GM12878 (cell line): ENCODE results near the gene CD99. TPM values are rescaled to one million over a fixed set of nuclear protein-coding genes. Genes with fewer than 3 reads are reported as not detected.
A peak's percentile ranks its signal among the peaks of the same experiment; 100 is the strongest.

ENCODE experiments used
- ATAC-seq: fragments of 200-7000 bp; cut with Tn5 transposase; 3 replicates; pipeline ENCODE4 v1.9.1; 2020; ENCODE audit warnings: mild to moderate bottlenecking, moderate library complexity
- BruUV-seq: library from RNA; stranded (reverse); fragments of 400-500 nt; replicated peaks from 2 replicates; lab custom pipeline; 2021; lab: Mats Ljungman, UMichigan
- CTCF ChIA-PET: fragments of 300-600 bp; sonication (Branson Sonifier 250); formaldehyde crosslinking; extraction: SDS; loops from one replicate; lab custom pipeline; 2021; ENCODE audit warnings: inconsistent platforms; lab: Yijun Ruan, JAX
- POLR2A ChIA-PET: fragments of 350-600 bp; formaldehyde crosslinking; extraction: SDS; loops from one replicate; lab custom pipeline; 2021; ENCODE audit warnings: inconsistent platforms; lab: Charles Lee
- RAD21 ChIA-PET: fragments of 300-600 bp; sonication (Branson Sonifier 250); formaldehyde crosslinking; loops from one replicate; lab custom pipeline; 2023; ENCODE audit warnings: antibody characterized with exemption; ENCODE audit not compliant: unreplicated experiment; lab: Charles Lee
- SMC1A ChIA-PET: fragments of 300-600 bp; sonication (Branson Sonifier 250); formaldehyde crosslinking; loops from one replicate; lab custom pipeline; 2023; ENCODE audit not compliant: unreplicated experiment, uncharacterized antibody; lab: Charles Lee
- DNase-seq: peaks from one replicate; pipeline ENCODE4 v3.0.0-alpha.2; 2011; ENCODE audit warnings: low read depth, low spot score
- FAIRE-seq: peaks from 3 replicates; lab custom pipeline; 2011; peaks lifted over from hg19 to GRCh38; lab: Jason Lieb, UNC
- H2AFZ ChIP-seq: 2 replicates; pipeline ENCODE4 v1.6.0; 2011; ENCODE audit warnings: low read depth, low read length, control low read depth; ENCODE audit not compliant: control insufficient read depth
- H3K27ac ChIP-seq: 2 replicates; pipeline ENCODE4 v1.5.1; 2011; ENCODE audit warnings: control low read depth; ENCODE audit not compliant: control insufficient read depth, insufficient read depth
- H3K27me3 ChIP-seq, 2 experiments: replicated peaks in 1 of 2; 2 replicates each; pipeline versions ENCODE4 v1.6.0 to v1.6.1; 2011; ENCODE audit warnings: low read length in 1 of 2; ENCODE audit not compliant: control insufficient read depth in 2 of 2, insufficient read depth in 2 of 2
- H3K36me3 ChIP-seq, 2 experiments: 2 replicates each; pipeline ENCODE4 v1.5.1; 2011; ENCODE audit warnings: low read length in 1 of 2; ENCODE audit not compliant: control insufficient read depth in 2 of 2, insufficient read depth in 2 of 2
- H3K4me1 ChIP-seq: 2 replicates; pipeline ENCODE4 v1.6.1; 2011; ENCODE audit warnings: mild to moderate bottlenecking, low read length, moderate library complexity, mixed read lengths; ENCODE audit not compliant: control insufficient read depth, insufficient read depth
- H3K4me2 ChIP-seq: 2 replicates; pipeline ENCODE4 v1.6.0; 2011; ENCODE audit warnings: control low read depth; ENCODE audit not compliant: control insufficient read depth, insufficient read depth
- H3K4me3 ChIP-seq: fragments of 200-600 bp; sonication (generic); 2 replicates; pipeline ENCODE4 v1.5.1; 2016
- H3K79me2 ChIP-seq: 2 replicates; pipeline ENCODE4 v1.6.0; 2011; ENCODE audit warnings: low read length; ENCODE audit not compliant: control insufficient read depth, insufficient read depth
- H3K9ac ChIP-seq: 2 replicates; pipeline ENCODE4 v1.8.0; 2011; ENCODE audit warnings: low read length, control low read depth, mixed read lengths; ENCODE audit not compliant: control insufficient read depth, insufficient read depth
- H3K9me3 ChIP-seq: replicated peaks from 3 replicates; pipeline ENCODE4 v1.5.1; 2011; ENCODE audit warnings: mild to moderate bottlenecking, low read length; ENCODE audit not compliant: control insufficient read depth, insufficient read depth
- H4K20me1 ChIP-seq: 2 replicates; pipeline ENCODE4 v1.6.0; 2011; ENCODE audit not compliant: control insufficient read depth, insufficient read depth
- CBFB ChIP-seq: IDR thresholded peaks from 2 replicates; pipeline ENCODE4 v1.6.1; 2016; ENCODE audit warnings: antibody characterized with exemption, low read depth
- EP300 ChIP-seq, 2 experiments: fragments of 150-350 bp in 1 of 2; IDR thresholded peaks; 2 replicates each; pipeline ENCODE4 v1.6.1; 2011 to 2012; ENCODE audit warnings: low read depth in 2 of 2, low read length in 2 of 2, borderline replicate concordance in 1 of 2, improper control_type of control experiment in 1 of 2, inconsistent platforms in 1 of 2; ENCODE audit not compliant: control insufficient read depth in 1 of 2
- ETV6 ChIP-seq, 2 experiments: fragments of 450-650 bp in 1 of 2; IDR thresholded peaks in 1 of 2; conservative IDR thresholded peaks in 1 of 2; 2 replicates each; pipeline ENCODE4 v1.6.1; 2014; ENCODE audit warnings: antibody characterized with exemption in 1 of 2, borderline replicate concordance in 1 of 2, low read depth in 1 of 2, mild to moderate bottlenecking in 1 of 2, moderate library complexity in 1 of 2
- FOXM1 ChIP-seq: IDR thresholded peaks from 2 replicates; pipeline ENCODE4 v1.6.1; 2012; ENCODE audit warnings: low read depth, mild to moderate bottlenecking, inconsistent platforms, low read length, moderate library complexity
- HDAC6 ChIP-seq: fragments of 200-600 bp; sonication (generic); IDR thresholded peaks from one replicate; pipeline ENCODE4 v1.8.0; 2017; ENCODE audit warnings: antibody characterized with exemption; ENCODE audit not compliant: unreplicated experiment
- LARP7 ChIP-seq: fragments of 450-650 bp; IDR thresholded peaks from 2 replicates; pipeline ENCODE4 v1.6.1; 2017; ENCODE audit warnings: mild to moderate bottlenecking
- MEF2B ChIP-seq: fragments of 450-650 bp; IDR thresholded peaks from 2 replicates; pipeline ENCODE4 v1.6.1; 2018; ENCODE audit warnings: mild to moderate bottlenecking, moderate library complexity; ENCODE audit not compliant: partially characterized antibody, poor library complexity, severe bottlenecking
- NFYB ChIP-seq: IDR thresholded peaks from 2 replicates; pipeline ENCODE4 v1.6.1; 2011; ENCODE audit warnings: low read depth, mild to moderate bottlenecking, low read length, improper control_type of control experiment, moderate library complexity; ENCODE audit not compliant: insufficient read depth
- RUNX3 ChIP-seq: IDR thresholded peaks from 2 replicates; pipeline ENCODE4 v1.6.1; 2012; ENCODE audit warnings: low read length, inconsistent platforms
- SMAD5 ChIP-seq: IDR thresholded peaks from 2 replicates; pipeline ENCODE4 v1.6.1; 2016; ENCODE audit warnings: antibody characterized with exemption, low read depth
- SUZ12 ChIP-seq: fragments of 200-600 bp; sonication (generic); IDR thresholded peaks from one replicate; pipeline ENCODE4 v1.6.1; 2018; ENCODE audit warnings: antibody characterized with exemption, mild to moderate bottlenecking; ENCODE audit not compliant: unreplicated experiment
- ZNF274 ChIP-seq: IDR thresholded peaks from one replicate; pipeline ENCODE4 v1.8.0; 2011; ENCODE audit not compliant: insufficient read length, insufficient read depth
- ZNF384 ChIP-seq: IDR thresholded peaks from 2 replicates; pipeline ENCODE4 v1.6.1; 2012; ENCODE audit warnings: low read depth, mild to moderate bottlenecking, low read length, improper control_type of control experiment, borderline replicate concordance
- ZZZ3 ChIP-seq: IDR thresholded peaks from 2 replicates; pipeline ENCODE4 v1.6.1; 2011; ENCODE audit warnings: low read depth; ENCODE audit not compliant: control insufficient read depth, insufficient read length
- WGBS: methylation state at CpG from one replicate; pipeline ENCODE4 v1.1.6; 2016; ENCODE audit warnings: low lambda C conversion rate; ENCODE audit not compliant: insufficient replicate concordance, insufficient coverage; ENCODE audit errors: missing lambda C conversion rate; 5-methylcytosine and 5-hydroxymethylcytosine counted together
- in situ Hi-C: fragments of 300-500 bp; cut with MboI; formaldehyde crosslinking; loops from 9 replicates; pipeline ENCODE4 v1.14.3; 2018; ENCODE audit warnings: mixed read lengths
- intact Hi-C: fragments of 100-400 bp; cut with micrococcal nuclease; formaldehyde crosslinking; loops from one replicate; pipeline ENCODE4 v1.14.2; 2022; ENCODE audit not compliant: unreplicated experiment
- polyA plus RNA-seq, 11 experiments: library from polyadenylated mRNA; depleted of rRNA in 4 of 11; unstranded in 6 of 11; stranded (reverse) in 5 of 11; fragments of >200 nt; fragmentation: Nextera tagmentation in 4 of 11; fragmentation: Illumina TruSeq in 1 of 11; extraction: Ambion mirVana in 4 of 11; extraction: Trizol in 1 of 11; gene quantifications; 1 replicate in 1 of 11; 2 replicates in 10 of 11; pipeline versions ENCODE4 v1.2.1 to v1.2.3, GENCODE V29; 2011 to 2016; ENCODE audit warnings: inconsistent platforms in 2 of 11, missing spikeins in 2 of 11, low read depth in 1 of 11
- total RNA-seq, 4 experiments: library from RNA; depleted of rRNA in 3 of 4; stranded (reverse); fragments of >200 nt in 3 of 4; fragmentation: Illumina TruSeq in 1 of 4; extraction: Trizol in 1 of 4; gene quantifications; 2 replicates each; pipeline versions ENCODE4 v1.2.1 to v1.2.3, GENCODE V29; 2013 to 2021
- TF ChIP-seq, protein P1 (sequence below): IDR thresholded peaks from 2 replicates; pipeline ENCODE4 v1.6.1; 2011; ENCODE audit warnings: mild to moderate bottlenecking, low read depth, low read length, moderate library complexity; ENCODE audit not compliant: insufficient replicate concordance
- TF ChIP-seq, protein P2 (sequence below): fragments of 450-650 bp; IDR thresholded peaks from 2 replicates; pipeline ENCODE4 v1.6.1; 2018; ENCODE audit warnings: mild to moderate bottlenecking, low read depth, moderate library complexity; ENCODE audit not compliant: partially characterized antibody
- TF ChIP-seq, protein P3 (sequence below): fragments of 450-650 bp; IDR thresholded peaks from 2 replicates; pipeline ENCODE4 v1.6.1; 2017; ENCODE audit warnings: borderline replicate concordance

CD99 gene
- total and polyA plus RNA-seq, 10 of the 15 experiments (the other 5 are each of a cell fraction or from before 2014, with no cell fraction given): 24.8 to 242 (median 158) TPM

DNA sequence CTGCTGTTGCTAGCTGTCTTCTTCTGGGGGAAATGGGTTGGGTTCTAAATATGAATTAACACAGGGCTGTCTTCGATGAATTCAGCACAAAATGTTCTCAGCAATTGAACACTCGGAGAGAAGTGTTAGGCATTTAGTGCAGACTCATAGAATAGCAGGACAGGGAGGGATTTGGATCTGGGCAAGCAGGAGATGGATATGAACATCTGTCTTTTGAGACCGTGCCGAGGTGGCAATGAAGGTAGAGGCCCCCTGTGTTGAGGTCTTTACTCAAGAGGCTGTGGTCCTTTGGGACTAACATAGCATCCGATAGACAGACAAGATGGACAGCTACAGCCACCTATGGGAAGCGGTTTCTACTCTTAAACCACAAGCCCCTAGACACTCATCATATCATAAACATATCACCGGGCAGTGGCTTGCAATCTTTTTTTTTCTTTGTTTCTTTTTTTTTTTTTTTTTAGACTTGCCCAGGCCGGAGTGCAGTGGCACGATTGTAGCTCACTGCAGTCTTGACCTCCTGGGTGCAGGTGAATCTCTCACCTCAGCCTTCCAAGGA is 6.7 kb downstream of the CD99 start:
- H3K27ac ChIP-seq: no peak overlapping the region
- ChIA-PET SMC1A (no interaction called here), CTCF (no interaction called here), RAD21 (no interaction called here), POLR2A (no interaction called here)
- peaks cover 33% of the 10 kb centered on the region for H3K4me1 ChIP-seq
- FAIRE-seq (no peak), DNase-seq (peak; percentile 44), ATAC-seq (peak; percentile 60)
- peaks cover 24% of the 10 kb centered on the region for H3K79me2 ChIP-seq
- H3K4me3 ChIP-seq: peak overlapping the region; percentile 17; the same call in 1 of the 2 replicates
- intact Hi-C loops (loop anchor here (10.0 kb wide), 3 partner anchors 173 to 1243 kb away; partner anchors contain the start of gene ASMTL), in situ Hi-C loops (no loop called here)
- H3K27me3 ChIP-seq: no peaks in the 10 kb centered on the region
- no peaks in the 10 kb centered on the region; a peak in 1 of 4 replicates for H3K36me3 ChIP-seq
- H2AFZ ChIP-seq: no peak overlapping the region
- under 1% methylated on average over 7 of the region's 9 CpGs for WGBS
- H3K4me2 ChIP-seq: peak overlapping the region; percentile 80
- no peaks in the 10 kb centered on the region for H3K9me3 ChIP-seq
- H4K20me1 ChIP-seq: no peaks in the 10 kb centered on the region
- H3K9ac ChIP-seq: no peak overlapping the region
- BruUV-seq: no TSS peak
- TF ChIP-seq, protein P1, sequence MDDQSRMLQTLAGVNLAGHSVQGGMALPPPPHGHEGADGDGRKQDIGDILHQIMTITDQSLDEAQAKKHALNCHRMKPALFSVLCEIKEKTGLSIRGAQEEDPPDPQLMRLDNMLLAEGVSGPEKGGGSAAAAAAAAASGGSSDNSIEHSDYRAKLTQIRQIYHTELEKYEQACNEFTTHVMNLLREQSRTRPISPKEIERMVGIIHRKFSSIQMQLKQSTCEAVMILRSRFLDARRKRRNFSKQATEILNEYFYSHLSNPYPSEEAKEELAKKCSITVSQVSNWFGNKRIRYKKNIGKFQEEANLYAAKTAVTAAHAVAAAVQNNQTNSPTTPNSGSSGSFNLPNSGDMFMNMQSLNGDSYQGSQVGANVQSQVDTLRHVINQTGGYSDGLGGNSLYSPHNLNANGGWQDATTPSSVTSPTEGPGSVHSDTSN: peak; percentile 90
- TF ChIP-seq NFYB (peak; percentile 74), RUNX3 (peak; percentile 66), FOXM1 (no peak), SUZ12 (no peak), LARP7 (no peak), ZNF274 (no peak), ZNF384 (peak; percentile 86), ETV6 (conservative IDR thresholded peaks at IDR 0.05 in 1 of 2, IDR thresholded peaks at IDR 0.05 in 1 of 2; ENCODE audit: borderline replicate concordance in 1 of 2, low read depth in 1 of 2) (0 out of 4 replicates have a peak, but pooled peaks of 1 of the 2 experiments have one; percentile 8), ZZZ3 (no peak), CBFB (peak; percentile 40; the same call in 1 of the 2 replicates), HDAC6 (no peak), MEF2B (peak; percentile 30), EP300 (IDR thresholded peaks at IDR 0.05; ENCODE audit: borderline replicate concordance in 1 of 2, control insufficient read depth in 1 of 2, low read depth in 2 of 2, low read length in 2 of 2) (no peak), SMAD5 (no peak)
- TF ChIP-seq, protein P2, sequence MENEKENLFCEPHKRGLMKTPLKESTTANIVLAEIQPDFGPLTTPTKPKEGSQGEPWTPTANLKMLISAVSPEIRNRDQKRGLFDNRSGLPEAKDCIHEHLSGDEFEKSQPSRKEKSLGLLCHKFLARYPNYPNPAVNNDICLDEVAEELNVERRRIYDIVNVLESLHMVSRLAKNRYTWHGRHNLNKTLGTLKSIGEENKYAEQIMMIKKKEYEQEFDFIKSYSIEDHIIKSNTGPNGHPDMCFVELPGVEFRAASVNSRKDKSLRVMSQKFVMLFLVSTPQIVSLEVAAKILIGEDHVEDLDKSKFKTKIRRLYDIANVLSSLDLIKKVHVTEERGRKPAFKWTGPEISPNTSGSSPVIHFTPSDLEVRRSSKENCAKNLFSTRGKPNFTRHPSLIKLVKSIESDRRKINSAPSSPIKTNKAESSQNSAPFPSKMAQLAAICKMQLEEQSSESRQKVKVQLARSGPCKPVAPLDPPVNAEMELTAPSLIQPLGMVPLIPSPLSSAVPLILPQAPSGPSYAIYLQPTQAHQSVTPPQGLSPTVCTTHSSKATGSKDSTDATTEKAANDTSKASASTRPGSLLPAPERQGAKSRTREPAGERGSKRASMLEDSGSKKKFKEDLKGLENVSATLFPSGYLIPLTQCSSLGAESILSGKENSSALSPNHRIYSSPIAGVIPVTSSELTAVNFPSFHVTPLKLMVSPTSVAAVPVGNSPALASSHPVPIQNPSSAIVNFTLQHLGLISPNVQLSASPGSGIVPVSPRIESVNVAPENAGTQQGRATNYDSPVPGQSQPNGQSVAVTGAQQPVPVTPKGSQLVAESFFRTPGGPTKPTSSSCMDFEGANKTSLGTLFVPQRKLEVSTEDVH: no peak
- TF ChIP-seq, protein P3, sequence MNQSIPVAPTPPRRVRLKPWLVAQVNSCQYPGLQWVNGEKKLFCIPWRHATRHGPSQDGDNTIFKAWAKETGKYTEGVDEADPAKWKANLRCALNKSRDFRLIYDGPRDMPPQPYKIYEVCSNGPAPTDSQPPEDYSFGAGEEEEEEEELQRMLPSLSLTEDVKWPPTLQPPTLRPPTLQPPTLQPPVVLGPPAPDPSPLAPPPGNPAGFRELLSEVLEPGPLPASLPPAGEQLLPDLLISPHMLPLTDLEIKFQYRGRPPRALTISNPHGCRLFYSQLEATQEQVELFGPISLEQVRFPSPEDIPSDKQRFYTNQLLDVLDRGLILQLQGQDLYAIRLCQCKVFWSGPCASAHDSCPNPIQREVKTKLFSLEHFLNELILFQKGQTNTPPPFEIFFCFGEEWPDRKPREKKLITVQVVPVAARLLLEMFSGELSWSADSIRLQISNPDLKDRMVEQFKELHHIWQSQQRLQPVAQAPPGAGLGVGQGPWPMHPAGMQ: no peak
